NCI-H146 treated with DMSO at 0.1 percent for 48 hours (cell line): ENCODE measurements around the gene LRP8.

Experiments
- DNase-seq: peaks from one replicate; lab custom pipeline; 2025; ENCODE audit not compliant: unreplicated experiment; lab: John Stamatoyannopoulos, UW

The LRP8 gene

GRCh38 chr1:53361541-53361961 is 33.7 kb upstream of the LRP8 start:
- no peak for DNase-seq

GRCh38 chr1:53359934-53360276 is 32.0 kb upstream of the LRP8 start:
- DNase-seq, result no peak

GRCh38 chr1:53359225-53359933 is 31.5 kb upstream of the LRP8 start:
- no peak for DNase-seq

GRCh38 chr1:53356637-53357036 is 28.8 kb upstream of the LRP8 start:
- DNase-seq, result no peak

GRCh38 chr1:53354119-53354518 is 26.2 kb upstream of the LRP8 start:
- no peak for DNase-seq

- DNase-seq, result no peak
These were observed 24.7 kb upstream of the LRP8 start for GRCh38 chr1:53352561-53352960.

GRCh38 chr1:53350853-53351767 is 23.2 kb upstream of the LRP8 start:
- no peak for DNase-seq

- DNase-seq, result no peak
These were observed 22.3 kb upstream of the LRP8 start for GRCh38 chr1:53349968-53350852.

- no peak for DNase-seq
These were observed 21.5 kb upstream of the LRP8 start for GRCh38 chr1:53349369-53349835.

GRCh38 chr1:53348486-53349368 is 20.9 kb upstream of the LRP8 start:
- DNase-seq, result peak; percentile 48

- no peak for DNase-seq
These were observed 18.9 kb upstream of the LRP8 start for GRCh38 chr1:53346814-53347176.

- no peak for DNase-seq
These were observed 18.3 kb upstream of the LRP8 start for GRCh38 chr1:53345996-53346813.

- no peak for DNase-seq
These were observed 17.3 kb upstream of the LRP8 start for GRCh38 chr1:53344921-53345838.

GRCh38 chr1:53343831-53344668 is 16.2 kb upstream of the LRP8 start:
- DNase-seq, result no peak

- DNase-seq, result no peak
These were observed 15.0 kb upstream of the LRP8 start for GRCh38 chr1:53342735-53343470.

- DNase-seq, result no peak
These were observed 14.3 kb upstream of the LRP8 start for GRCh38 chr1:53341961-53342707.
